GM06990 (cell line): Measurements from ENCODE around the gene SF3B5.

Source experiments
- DNase-seq: peaks from one replicate; pipeline ENCODE4 v3.0.0-alpha.2; 2011; ENCODE audit not compliant: insufficient read length; ENCODE audit errors: extremely low read depth
- H3K27me3 ChIP-seq: replicated peaks from 2 replicates; pipeline ENCODE4 v1.6.0; 2011; ENCODE audit warnings: low read length; ENCODE audit not compliant: control insufficient read depth, insufficient read depth
- H3K36me3 ChIP-seq: 2 replicates; pipeline ENCODE4 v1.5.1; 2011; ENCODE audit warnings: low read length; ENCODE audit not compliant: control insufficient read depth, insufficient read depth
- H3K4me3 ChIP-seq: replicated peaks from 2 replicates; pipeline ENCODE4 v1.5.1; 2011; ENCODE audit warnings: low read depth, mild to moderate bottlenecking, control low read depth, low read length
- TF ChIP-seq, protein P1 (sequence below): IDR thresholded peaks from 2 replicates; pipeline ENCODE4 v1.5.1; 2011; ENCODE audit warnings: low read length, control low read depth, mild to moderate bottlenecking, inconsistent platforms; ENCODE audit not compliant: insufficient read depth, poor library complexity, severe bottlenecking

Gene SF3B5

DNA sequence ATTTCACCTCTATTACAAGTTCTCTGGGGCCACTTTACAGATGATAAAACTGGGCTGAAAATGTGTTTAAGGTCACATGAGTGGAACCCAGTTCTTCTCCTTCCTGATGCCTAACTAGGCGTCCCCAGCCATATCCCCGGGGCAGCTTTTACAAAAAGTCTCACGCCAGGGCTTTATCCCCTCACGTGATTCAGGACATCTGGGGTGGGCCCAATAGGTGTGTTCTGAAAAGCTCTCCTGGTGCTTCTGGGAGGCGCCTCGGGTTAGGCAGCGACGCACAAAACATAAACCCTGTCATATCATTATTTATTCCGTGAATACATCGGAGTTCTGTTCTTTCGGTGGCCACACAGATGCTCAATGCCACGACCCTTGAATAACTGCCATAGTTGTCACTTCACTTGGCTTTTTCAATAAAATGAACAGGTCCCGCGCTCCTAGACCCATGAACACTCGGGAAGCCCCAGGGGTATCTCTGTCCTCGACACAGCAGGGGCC is 32.1 kb downstream of the SF3B5 start:
- peak overlapping the region; percentile 83 for H3K4me3 ChIP-seq
- TF ChIP-seq, protein P1, sequence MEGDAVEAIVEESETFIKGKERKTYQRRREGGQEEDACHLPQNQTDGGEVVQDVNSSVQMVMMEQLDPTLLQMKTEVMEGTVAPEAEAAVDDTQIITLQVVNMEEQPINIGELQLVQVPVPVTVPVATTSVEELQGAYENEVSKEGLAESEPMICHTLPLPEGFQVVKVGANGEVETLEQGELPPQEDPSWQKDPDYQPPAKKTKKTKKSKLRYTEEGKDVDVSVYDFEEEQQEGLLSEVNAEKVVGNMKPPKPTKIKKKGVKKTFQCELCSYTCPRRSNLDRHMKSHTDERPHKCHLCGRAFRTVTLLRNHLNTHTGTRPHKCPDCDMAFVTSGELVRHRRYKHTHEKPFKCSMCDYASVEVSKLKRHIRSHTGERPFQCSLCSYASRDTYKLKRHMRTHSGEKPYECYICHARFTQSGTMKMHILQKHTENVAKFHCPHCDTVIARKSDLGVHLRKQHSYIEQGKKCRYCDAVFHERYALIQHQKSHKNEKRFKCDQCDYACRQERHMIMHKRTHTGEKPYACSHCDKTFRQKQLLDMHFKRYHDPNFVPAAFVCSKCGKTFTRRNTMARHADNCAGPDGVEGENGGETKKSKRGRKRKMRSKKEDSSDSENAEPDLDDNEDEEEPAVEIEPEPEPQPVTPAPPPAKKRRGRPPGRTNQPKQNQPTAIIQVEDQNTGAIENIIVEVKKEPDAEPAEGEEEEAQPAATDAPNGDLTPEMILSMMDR: no peak
- no peaks in the 10 kb centered on the region for H3K27me3 ChIP-seq
- H3K36me3 ChIP-seq: no peaks in the 10 kb centered on the region
- DNase-seq: no peak

DNA sequence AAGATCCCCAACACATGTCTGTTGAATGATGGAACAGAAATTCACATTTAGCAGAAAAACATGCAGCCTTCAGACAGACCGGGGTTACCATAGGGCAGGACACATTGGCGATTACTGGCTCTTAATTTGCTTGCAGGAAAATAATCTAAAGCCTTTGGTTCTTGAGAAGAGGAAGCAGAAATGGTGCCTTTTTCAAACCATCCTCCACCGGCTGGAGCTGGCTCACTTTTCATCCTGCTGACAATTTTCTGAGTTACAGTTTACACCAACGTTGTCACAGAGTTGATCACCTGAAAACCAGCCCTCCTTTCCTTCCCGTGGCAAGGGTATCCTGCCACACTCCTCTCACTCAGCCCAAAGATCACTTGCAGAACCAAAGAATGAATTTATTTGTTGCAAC is 32.6 kb downstream of the SF3B5 start:
- Histone ChIP-seq H3K4me3 (peak overlapping the region; percentile 83; the same call in 1 of the 2 replicates), H3K36me3 (no peaks in the 10 kb centered on the region), H3K27me3 (no peaks in the 10 kb centered on the region)
- TF ChIP-seq, protein P1: no peak
- no peak for DNase-seq

DNA sequence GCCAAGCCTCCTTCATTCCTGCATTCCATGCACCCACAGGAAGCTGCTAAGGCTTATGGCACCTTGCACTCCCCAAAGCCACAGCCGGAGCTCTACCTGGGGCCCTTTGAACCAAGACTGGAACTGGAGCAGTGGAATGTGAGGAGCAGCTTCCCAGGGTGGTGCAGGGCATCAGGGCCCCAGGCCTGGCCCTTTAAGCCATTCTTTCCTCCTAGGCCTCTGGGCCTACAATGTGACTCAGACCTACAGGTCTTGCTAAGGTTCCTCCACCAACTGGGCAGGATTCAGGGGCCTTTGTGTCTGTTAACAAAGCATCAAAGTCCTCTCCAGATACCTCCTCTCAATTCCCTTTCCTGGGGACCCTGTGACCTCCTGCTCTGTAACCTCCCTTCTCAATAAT is 36.2 kb downstream of the SF3B5 start:
- TF ChIP-seq, protein P1: no peak

DNA sequence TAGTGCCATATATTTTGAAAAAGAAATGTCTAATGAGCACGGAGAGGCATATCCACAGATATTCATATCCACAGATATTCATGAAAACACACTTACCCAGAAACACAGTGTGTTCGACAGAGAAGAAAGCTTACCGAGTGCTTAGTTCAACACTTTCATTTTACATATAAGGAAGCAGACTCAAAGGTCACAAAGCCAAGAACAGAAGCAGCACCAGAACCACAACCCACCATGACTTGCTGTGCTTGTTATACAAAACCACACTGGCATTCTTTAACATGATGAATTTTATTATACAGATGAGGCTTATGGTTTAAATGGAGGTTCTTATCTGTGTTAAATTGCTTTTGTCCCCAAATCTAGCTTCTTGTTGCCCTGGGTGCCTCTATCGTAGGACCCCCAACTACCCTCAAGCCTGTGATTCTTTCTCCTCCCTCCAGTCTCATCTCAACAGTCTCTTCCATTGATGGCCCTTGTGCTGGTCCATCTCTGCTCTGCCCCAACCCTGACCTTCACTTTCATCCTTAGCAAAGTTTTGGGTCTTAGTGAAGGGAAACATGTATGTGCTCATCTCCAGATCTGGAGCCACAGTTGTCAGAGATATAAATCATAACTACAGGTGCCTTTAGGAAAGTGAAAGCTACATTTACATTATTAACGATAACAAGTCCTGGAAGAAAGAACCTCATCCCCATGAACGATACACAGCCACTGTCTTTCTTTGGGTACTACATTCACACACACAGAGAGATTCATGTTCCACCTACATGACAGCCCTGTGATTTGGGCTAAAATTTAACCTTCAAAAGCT is 40.0 kb downstream of the SF3B5 start:
- H3K36me3 ChIP-seq: no peaks in the 10 kb centered on the region
- TF ChIP-seq, protein P1: no peak
- H3K4me3 ChIP-seq: peak overlapping the region; percentile 49
- DNase-seq: no peak
- no peaks in the 10 kb centered on the region for H3K27me3 ChIP-seq

More for the DNA sequence above, 36.2 kb downstream of the SF3B5 start:
- no peak overlapping the region for H3K4me3 ChIP-seq
- no peaks in the 10 kb centered on the region for H3K36me3 ChIP-seq
- DNase-seq: no peak
- H3K27me3 ChIP-seq: no peaks in the 10 kb centered on the region

DNA sequence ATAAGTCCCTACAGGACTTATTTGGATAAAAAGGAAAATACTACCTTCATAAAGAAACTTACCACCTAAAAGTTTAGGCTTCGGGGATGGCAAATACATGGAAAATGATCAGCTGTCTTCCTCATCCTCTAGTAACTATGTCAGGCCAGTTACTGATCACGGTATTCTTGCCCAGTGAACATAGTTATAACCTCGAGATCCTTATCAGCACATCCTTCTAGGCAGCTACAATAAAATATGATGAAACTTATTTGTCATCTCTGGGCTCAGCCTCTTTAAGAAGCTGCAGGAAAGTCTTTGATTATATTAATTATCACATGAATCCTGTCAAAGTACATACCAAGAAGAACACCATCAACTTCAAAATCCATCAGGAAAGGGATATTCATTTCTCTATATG is 41.8 kb downstream of the SF3B5 start:
- no peak overlapping the region for H3K4me3 ChIP-seq
- no peaks in the 10 kb centered on the region for H3K27me3 ChIP-seq
- no peak for DNase-seq
- no peaks in the 10 kb centered on the region for H3K36me3 ChIP-seq
- TF ChIP-seq, protein P1: no peak
